Sciatic nerve (tissue), 2 donors: ENCODE data around the gene TRIM40. TPM values are rescaled to one million over a fixed set of nuclear protein-coding genes. Genes with fewer than 3 reads are reported as not detected.
"Not testable (repeated sequence)": the region's sequence is repeated elsewhere in the genome, so short reads cannot be mapped to it uniquely, and the experiment has no call there.

Experiments used
- ATAC-seq: fragments of 200-7000 bp; cut with Tn5 transposase; one replicate; pipeline ENCODE4 v1.9.1; 2020; ENCODE audit warnings: mild to moderate bottlenecking, moderate library complexity
- DNase-seq: peaks from one replicate; pipeline ENCODE4 v3.0.0-alpha.2; 2020; ENCODE audit warnings: low spot score
- intact Hi-C: fragments of 100-400 bp; cut with DNase I; formaldehyde crosslinking; loops from one replicate; pipeline ENCODE4 v1.14.2; 2022
- total RNA-seq: library from RNA; stranded (reverse); fragmentation: NEBNext Ultra II Directional; extraction: Animal tissue kit (Norgen Biotek cat#: 25700); gene quantifications from one replicate; pipeline ENCODE4 v1.2.1, GENCODE V29; 2021
- donor health status: DM: no; HTN: no; CAD: no.
- donor health status: DM: no; HTN: no; CAD: no.

TRIM40 gene
- total RNA-seq, 1 donor from 2014 or later, result not detected

DNA sequence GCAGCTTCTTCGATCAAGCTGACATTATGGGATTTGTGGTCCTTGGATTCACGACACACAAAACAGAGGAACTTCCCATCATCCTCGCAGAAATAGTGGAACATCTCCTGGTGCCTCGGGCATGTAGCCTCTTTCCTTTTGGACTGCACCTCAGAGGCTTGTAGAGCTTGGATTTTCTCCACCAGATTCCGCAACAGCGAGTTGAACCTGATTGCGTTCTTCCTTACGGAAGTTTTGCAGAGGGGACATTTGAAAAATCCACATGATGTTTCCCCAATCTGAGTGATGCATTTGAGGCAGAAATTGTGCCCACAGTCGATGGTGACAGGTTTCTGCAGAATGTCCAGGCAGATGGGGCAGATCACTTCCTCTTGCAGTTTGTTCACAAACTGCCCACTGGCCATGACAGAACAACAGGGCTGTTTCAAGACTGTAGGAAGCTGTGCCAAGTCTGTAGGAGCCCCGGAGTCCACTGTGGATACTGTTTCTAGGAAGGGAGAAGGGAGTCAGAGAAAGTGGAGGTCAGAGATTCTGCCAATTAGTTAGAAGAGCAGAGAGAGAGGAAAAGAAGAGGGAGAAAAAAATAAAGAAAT lies 23.4 kb upstream of the TRIM40 start:
- no peak for ATAC-seq
- DNase-seq, result no peak
- intact Hi-C loops, result no loop called here

DNA sequence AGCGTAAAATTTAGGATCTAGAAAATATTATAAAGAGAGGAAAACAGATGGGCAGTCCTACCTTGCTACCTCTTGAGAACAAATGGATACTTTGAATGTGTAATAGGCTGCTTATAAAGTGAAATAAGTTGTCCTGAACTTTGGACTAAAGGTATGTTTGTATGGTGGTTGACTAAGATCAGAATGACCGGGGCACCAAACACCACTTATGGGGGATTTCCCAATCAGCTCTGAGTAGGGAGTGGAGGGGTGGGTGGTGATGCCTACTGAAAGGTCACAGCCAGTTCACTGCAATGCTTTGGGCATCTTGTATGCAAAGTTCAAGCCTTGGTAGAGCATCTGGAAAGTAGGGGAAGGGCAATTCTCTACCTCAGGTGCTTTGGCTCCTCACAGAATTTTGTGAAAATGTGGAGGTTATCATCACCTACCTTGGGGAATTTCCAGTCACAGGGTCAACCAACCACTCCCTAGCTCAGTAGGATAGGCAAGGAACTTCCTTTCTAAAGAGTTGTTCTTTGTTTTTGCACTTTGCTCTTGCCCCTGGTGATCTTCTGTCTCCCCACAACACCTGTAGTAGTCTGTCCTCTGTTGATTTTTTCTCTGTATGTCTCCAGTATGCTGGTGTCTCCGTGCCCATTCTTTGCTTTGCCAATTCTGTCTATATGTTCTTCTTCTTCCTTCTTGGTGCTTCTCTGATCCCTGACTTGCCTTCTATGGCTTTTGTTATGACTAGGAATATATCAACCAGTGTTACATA lies 22.8 kb upstream of the TRIM40 start, which contains the start of gene TRIM31:
TSS of gene TRIM31 (minus strand) at position 88 of the 757 bp plus-strand sequence. CDS start 285 bp downstream, outside the sequence.
- intact Hi-C loops, result no loop called here
- DNase-seq (no peak), ATAC-seq (no peak)

DNA sequence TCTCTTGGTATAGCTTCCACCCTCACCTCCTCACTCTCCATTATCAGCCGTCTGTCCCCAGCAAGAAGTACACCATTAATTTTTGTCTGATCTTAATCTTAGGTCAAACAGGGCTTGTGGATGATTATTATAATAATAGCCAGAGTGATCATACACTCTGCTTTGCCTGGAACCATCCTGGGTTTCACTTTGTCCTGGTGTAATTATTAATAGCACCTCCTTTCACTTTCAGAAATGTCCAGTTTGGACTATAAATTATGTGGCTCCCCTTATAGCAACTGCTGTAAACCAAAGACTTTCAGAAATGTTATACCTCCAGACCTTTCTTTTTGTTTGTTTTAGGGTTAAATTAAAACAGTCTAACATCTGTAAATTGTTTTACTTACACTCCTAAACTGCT lies 22.1 kb upstream of the TRIM40 start:
- ATAC-seq, result no peak
- intact Hi-C loops, result no loop called here

DNA sequence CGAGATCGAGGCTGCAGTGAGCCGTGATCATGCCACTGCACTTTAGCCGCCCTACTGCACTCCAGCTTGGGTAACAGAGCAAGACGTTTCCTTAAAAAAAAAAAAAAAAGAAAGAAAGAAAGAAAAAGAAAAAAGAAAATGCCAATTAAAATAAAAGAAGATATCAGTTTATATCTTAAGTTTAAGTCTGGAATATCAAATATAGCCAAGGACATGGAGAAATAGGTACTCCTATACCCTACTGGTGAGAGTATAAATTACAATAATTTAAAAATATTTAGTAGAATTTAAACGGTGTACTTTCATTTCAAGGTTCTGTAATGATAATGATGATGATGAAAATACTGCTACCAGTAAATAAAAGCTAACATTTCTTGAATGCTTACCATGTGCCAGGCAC lies 19.2 kb upstream of the TRIM40 start:
- ATAC-seq, result no peak
- intact Hi-C loops, result no loop called here
- no peak for DNase-seq

More for the DNA sequence above, 22.1 kb upstream of the TRIM40 start:
- DNase-seq, result no peak

DNA sequence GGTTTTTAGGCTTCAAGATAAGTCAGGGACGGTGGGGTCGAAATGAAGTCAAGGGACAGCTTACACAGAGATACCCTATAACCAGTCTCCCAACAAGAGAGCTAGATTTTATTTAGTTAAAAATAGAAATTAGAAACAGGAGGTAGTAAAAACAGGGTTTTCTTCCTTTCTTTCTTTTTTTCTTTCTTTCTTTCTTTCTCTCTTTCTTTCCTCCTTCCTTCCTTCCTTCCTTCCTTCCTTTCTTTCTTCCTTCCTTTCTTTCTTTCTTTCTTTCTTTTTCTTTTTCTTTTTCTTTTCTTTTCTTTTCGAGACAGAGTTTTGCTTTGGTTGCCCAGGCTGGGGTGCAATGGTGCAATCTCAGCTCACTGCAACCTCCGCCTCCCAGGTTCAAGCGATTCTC lies 17.2 kb upstream of the TRIM40 start:
- intact Hi-C loops, result not testable (repeated sequence)

DNA sequence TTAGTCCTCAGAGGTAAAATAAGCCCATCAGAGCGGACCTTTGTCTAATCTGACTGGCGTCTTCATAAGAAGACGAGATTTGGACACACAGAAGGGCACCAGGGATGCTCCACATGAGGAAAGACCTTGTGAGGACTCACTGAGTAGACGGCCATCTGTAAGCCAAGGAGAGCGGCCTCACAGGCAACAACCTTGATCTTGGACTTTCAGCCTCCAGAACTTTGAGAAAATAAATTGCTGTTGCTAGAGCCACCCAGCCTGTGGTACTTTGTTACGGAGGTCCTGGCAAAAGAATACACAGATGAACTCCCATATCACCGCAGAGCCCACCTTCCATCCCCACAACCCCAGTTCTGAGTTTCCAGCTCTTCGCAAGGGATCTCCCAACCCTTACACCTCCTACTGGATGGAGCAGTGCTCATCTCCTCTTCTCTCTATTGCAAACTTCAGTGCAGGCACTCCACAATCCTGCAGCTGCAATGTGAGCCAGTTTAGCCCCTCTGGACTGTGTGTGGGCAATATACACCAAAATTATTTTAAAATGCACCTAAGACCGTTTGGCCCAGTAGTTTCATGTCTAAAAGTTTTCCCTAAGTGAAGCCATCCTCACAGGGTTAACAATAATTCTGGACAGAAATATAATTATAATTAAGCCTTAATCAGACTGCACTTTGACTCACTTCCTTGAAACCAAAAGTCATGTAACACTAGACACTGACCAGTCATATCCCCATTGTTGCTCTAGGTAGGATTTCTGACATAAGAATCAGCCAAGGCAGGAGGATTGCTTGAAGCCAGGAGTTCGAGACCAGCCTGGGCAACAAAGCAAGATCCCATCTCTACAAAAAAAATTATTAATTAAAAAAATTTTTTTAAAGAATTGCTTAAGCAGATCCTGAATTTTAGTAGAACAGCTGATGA lies 14.2 kb upstream of the TRIM40 start:
- ATAC-seq (no peak), DNase-seq (no peak)
- intact Hi-C loops, result loop anchor here (10.0 kb wide), 1 partner anchor 277 kb away; no protein-coding TSS in a partner anchor

More for the DNA sequence above, 17.2 kb upstream of the TRIM40 start:
- ATAC-seq, DNase-seq: not testable (repeated sequence)

DNA sequence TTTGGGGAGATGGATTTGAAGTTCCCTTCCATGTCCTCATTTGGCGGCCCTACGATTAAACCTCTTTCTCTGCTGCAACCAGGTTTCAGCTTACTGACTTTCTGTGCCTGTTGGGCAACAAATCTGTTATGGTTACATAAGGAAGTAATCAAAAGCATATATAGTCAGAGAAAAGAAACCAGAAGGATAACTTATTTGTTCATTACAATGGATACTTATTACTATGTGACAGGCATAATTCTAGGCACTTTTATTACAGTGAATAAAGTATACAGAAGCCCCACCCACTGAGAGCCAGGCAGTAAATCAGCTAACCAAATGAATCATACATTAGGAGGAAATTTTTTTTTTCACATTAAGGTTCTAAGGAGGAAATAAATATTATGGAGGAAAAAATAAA lies 13.4 kb upstream of the TRIM40 start:
- intact Hi-C loops, result loop anchor here (10.0 kb wide), 1 partner anchor 278 kb away; no protein-coding TSS in a partner anchor
- DNase-seq, result no peak
- no peak for ATAC-seq

DNA sequence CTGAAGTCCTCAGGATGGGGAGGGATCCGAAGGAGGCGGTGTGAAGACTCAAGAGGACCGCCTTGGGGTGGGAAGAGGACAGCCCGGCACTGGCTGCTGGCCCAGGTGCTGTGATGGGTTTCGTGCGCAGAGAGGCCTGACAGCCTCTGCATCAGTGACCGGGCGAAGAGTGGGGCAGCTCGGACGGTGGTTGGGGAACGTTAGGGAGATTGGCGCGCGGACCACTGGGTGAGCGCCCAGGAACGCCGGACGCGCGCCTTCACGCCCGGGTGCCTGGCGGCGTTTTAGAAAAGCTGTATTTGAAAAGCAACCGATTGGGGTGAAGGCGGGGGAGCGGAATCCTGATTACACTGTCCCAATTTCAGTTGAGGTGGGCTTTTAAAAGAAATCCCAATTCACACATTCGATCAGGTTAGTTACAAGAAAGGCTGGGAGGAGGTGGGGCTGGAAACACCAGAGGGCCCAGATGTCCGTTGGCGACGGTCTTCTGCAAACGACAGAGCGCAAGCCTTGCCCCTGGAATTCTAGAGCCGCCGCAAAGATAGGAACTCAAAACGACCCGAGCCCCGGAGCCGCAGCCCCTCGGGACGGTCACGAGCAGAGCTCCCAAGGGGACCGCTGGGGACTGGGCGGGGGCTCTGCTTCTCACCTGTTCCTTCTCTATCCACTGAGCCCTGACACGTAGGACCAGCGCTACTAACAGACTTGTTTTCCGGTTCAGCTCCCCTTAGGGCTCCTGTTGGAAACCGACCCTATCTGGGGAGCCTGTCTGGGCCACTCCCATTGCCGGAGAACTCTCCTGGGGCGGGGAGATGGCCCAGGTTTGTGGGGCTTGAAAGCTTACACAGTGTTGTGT lies 8.5 kb upstream of the TRIM40 start:
- no peak for DNase-seq
- ATAC-seq, result peak; percentile 22
- intact Hi-C loops, result loop anchor here (10.0 kb wide), 1 partner anchor 283 kb away; no protein-coding TSS in a partner anchor

DNA sequence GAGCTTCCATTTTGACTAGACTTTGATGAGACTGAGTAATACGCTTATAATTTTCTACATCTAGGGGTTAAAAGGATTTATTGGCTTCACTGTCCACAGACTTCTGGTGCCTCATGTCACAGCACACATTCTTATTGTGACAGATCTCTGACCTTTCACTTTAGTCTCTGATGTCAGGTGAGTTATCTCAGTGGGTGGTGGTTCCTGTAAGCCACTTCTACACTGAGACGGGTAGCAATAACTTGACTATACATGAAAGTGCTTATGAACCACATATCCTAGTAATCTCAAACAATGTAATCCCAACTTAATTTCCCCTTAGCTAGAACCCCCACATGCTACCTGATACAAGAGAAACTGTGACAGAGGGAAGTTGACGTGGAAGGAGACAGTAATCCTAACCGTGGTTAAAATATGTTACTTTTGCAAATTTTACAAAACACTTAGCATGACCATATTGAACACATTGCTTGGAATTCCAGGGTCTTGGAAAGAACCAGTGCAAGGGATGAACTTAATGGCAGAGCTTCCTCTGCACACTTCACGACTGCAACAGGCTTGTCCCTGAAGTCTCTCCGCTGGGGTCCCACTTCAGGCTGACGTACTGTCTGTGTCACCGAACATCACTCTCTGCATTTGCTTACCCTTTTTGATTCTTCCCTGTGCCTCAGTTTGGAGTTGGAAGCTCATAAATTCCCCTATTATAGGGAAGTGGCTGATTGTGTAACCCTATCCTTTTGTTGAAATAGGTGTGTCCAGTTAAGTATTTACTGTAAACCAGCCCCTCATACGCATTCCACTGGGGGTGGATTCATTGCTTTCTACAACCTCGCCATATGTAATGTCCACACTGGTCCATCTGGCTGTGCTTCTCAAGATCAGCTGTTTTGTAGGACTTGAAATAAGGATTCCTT lies 6.4 kb upstream of the TRIM40 start:
- DNase-seq, result no peak
- intact Hi-C loops, result loop anchor here (10.0 kb wide), 1 partner anchor 285 kb away; no protein-coding TSS in a partner anchor
- no peak for ATAC-seq

DNA sequence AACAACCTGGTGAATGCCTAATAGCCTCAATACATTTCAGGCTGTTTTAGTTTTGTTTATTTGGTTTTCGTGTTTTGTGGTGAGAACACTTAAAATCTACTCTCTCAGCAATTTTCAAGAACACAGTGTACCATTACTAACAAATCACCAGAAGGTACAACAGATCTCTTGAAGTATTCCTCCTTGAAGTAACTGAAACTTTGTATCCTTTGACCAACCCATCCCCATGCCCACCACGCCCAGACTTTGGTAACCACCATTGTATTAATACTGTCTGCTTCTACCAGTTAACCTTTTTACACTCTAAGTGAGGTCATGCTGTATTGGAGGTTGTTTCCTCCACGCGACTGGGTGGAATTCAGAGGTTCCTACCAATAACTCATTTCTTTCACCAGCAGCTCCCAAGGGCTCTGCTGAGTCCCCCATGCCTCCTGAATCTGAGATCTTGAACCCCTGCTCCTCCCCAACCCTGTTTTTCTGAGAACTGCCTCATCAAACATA lies 5.7 kb upstream of the TRIM40 start:
- DNase-seq, result no peak
- no peak for ATAC-seq
- intact Hi-C loops, result no loop called here

DNA sequence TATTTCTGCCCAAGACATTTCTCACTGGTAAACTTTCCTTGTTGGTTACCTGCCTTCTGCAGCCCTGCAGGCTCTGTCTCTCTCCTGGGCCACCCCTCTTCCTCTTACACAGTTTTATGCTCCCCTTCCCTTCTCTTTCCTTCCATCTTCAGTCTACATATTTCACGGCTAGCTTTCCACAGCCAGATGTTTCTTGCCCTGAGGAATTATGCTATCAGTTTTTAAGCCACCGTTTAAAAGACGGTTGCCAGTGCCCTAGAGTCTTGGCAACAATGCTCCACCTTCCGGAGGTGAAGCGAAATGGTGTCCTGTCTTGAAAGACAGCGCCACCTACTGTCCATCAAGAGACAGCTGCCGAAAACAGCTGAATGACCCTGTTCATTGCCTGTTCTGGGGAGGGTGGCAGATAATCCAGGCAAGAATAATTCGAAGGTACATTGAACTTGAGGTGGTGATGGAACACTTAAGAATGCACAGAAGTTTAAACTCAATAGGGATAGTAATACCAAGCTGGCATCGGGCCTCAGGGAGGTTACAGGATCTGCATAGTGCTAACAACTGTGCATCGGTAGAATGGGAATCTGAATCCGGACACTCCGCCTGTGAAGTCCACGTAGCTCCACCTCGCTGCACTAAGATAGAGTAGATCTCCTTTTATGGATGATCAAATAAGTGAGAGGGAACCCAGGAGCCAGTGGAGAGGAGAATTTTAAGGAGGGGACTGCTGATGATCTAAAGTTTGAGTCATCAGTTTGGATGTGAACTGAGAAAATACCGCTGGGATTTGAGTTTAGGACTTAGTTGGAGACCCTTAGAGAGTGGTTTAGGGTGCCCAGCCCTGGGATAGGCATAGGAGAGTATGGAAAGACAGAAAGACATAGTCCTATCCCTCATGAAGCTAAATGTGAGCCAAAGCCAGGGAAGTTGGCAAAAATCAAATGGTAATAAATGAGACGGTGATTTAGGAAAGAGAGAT lies 4.8 kb upstream of the TRIM40 start:
- ATAC-seq, result peak; percentile 87

DNA sequence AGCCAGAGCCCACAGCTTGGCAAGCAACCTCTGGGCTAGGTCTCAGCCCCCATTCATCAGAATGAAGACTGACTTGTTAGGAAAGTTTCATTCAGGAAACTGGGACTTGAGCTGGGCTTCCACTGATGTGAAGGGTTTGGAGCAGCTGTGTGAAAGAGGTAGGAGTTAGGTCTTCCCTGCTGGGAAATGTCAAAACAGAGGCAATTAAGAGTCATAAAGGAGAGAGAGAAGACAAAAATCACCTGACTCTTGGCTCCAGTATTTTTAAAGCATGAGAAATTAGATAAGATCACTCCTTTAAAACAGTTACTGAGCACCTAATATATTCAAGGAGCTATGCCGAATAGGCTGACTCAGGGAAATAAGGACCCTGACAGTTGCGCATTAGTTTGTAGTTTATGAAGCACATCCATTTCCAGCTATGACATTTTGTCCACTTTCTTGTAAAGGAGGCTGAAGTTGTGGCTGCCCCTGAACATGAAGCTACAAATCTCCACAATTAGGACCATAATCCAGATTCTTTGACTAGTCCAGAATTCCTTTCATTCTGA lies 3.9 kb upstream of the TRIM40 start:
- DNase-seq (no peak), ATAC-seq (no peak)
- intact Hi-C loops, result no loop called here

More for the DNA sequence above, 4.8 kb upstream of the TRIM40 start:
- intact Hi-C loops, result no loop called here
- peak; percentile 64 for DNase-seq

DNA sequence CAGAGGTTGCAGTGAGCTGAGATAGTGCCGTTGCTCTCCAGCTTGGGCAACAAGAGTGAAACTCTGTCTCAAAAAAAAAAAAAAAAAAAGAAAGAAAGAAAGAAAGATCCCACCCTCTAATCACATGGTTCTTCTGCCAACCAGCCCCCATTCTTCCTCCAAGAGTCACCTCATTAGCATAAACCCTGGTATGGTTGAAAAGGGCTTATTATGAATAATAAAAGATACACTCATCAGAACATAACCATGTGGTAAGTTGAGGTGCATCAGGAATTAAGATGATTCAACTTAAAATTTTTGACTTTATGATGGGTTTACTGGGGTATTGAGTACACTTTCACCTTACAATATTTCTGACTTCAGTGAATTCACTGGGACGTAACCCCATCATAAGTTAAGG lies 793 bp upstream of the TRIM40 start:
- intact Hi-C loops, result no loop called here
- DNase-seq (no peak), ATAC-seq (no peak)

DNA sequence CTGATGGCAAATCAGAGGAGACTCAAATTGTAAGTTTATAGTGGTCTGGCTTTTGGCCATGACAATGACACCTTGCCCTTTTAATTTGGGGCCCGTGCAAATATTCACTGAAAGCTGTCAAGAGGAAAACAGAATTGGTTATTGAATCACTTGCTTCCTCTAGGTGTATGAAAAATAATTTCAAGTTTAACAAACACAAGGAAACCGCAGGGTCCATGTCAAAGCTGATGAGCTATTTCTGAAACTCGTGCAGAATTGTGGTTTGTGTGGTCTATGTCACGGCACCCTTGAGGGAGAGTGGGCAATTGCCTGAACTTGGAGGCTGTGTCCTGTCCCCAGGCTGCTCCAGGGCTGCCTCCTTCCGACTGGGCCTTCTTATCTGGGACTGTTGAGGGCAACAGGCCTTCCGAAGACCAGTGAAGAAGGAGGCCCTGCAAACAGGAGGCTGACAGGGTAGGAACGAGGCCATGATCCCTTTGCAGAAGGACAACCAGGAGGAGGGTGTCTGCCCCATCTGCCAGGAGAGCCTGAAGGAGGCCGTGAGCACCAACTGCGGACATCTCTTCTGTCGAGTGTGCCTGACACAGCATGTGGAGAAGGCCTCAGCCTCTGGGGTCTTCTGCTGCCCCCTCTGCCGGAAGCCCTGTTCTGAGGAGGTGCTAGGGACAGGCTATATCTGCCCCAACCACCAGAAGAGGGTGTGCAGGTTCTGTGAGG lies 788 bp downstream of the TRIM40 start:
- DNase-seq, result no peak
- ATAC-seq, result no peak
- intact Hi-C loops, result no loop called here

DNA sequence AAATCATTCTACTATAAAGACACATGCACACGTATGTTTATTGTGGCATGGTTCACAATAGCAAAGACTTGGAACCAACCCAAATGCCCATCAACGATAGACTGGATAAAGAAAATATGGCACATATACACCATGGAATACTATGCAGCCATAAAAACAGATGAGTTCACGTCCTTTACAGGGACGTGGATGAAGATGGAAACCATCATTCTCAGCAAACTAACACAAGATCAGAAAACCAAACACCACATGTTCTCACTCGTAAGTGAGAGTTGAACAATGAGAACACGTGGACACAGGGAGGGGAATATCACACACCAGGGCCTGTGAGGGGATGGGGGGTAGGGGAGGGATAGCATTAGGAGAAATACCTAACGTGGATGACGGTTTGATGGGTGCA lies 4.3 kb downstream of the TRIM40 start:
- intact Hi-C loops, ATAC-seq, DNase-seq: not testable (repeated sequence)
